IgD-negative memory B cell (primary cell): ENCODE measurements around the gene MYH9. TPM values are rescaled to one million over a fixed set of nuclear protein-coding genes. Genes with fewer than 3 reads are reported as not detected.

Experiments used
- H3K27ac Mint-ChIP-seq, 3 donors: one replicate each; pipeline ENCODE4 v1.8.0; 2020 to 2022; ENCODE audit warnings: mild to moderate bottlenecking in 3 of 3, mixed read lengths in 3 of 3, moderate library complexity in 1 of 3
- H3K27me3 Mint-ChIP-seq: one replicate; pipeline ENCODE4 v1.8.0; 2021; ENCODE audit warnings: mixed read lengths
- H3K36me3 Mint-ChIP-seq: one replicate; pipeline ENCODE4 v1.8.0; 2020; ENCODE audit warnings: mild to moderate bottlenecking, mixed read lengths
- H3K4me1 Mint-ChIP-seq, 3 donors: one replicate each; pipeline ENCODE4 v1.8.0; 2020 to 2022; ENCODE audit warnings: mixed read lengths in 3 of 3, mild to moderate bottlenecking in 1 of 3
- H3K4me3 Mint-ChIP-seq, 4 donors: one replicate each; pipeline ENCODE4 v1.8.0; 2020 to 2022; ENCODE audit warnings: mild to moderate bottlenecking in 4 of 4, mixed read lengths in 4 of 4, moderate library complexity in 3 of 4
- H3K9me3 Mint-ChIP-seq, 3 donors: one replicate each; pipeline ENCODE4 v1.8.0; 2020 to 2021; ENCODE audit warnings: mixed read lengths in 3 of 3, mild to moderate bottlenecking in 1 of 3
- polyA plus RNA-seq: library from polyadenylated mRNA; unstranded; fragments of 300-500 nt; fragmentation: Illumina TruSeq; gene quantifications from one replicate; pipeline ENCODE4 v1.2.3, GENCODE V29; 2021

The MYH9 gene
- polyA plus RNA-seq, 1 donor from 2014 or later = 231 TPM

GRCh38 chr22:36323855-36324331 lies 63.9 kb downstream of the MYH9 start:
- Mint-ChIP-seq H3K4me1 (peaks cover 9 to 20% (median 13%) of the 10 kb centered on the region in 3 donors), H3K9me3 (no peaks in the 10 kb centered on the region), H3K27me3 (no peaks in the 10 kb centered on the region), H3K36me3 (peaks cover 1% of the 10 kb centered on the region), H3K27ac (no peak overlapping the region), H3K4me3 (no peak overlapping the region)

DNA sequence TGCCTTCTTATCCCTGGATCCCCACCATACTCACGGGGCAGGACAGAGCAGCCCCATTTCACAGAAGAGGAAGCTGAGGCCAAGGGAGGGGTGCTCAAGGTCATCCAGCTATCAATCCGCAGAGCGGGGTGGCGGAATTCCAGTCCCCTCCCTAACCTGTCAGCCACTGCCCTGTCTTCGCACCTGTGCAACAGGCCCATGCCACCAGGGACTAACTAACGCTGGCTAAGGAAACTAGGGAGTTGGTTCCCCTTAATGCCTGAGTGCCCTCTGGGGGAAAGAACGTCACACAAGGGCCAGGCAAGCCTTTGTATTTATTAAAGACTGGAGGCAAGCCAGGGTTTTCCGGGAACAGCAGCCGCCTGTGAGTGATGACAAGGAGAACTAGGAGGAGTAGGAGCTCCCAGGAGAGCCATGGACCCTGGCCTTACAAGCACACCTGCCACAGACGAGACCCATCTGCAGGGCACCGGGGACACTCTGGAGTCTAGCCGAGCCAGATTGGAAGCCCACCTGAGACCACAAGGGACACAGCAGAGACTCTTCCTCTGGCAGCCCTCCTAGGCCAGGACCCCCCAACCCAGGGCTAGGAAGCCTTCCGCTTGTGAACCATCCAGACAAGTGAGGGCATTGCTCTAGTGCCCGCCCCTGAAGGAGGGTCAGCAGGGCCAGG lies 64.4 kb downstream of the MYH9 start:
- peak overlapping the region in 1 of 4 donors; percentile 48 for H3K4me3 Mint-ChIP-seq
- no peaks in the 10 kb centered on the region for H3K27me3 Mint-ChIP-seq
- peaks cover 1% of the 10 kb centered on the region for H3K36me3 Mint-ChIP-seq
- peaks cover 3 to 14% (median 8%) of the 10 kb centered on the region in 3 donors for H3K4me1 Mint-ChIP-seq
- H3K27ac Mint-ChIP-seq = peak overlapping the region in 2 of 3 donors; percentile 28 to 71
- H3K9me3 Mint-ChIP-seq = no peaks in the 10 kb centered on the region

- Mint-ChIP-seq H3K27me3 (no peaks in the 10 kb centered on the region), H3K4me3 (peak overlapping the region in 1 of 4 donors; percentile 48), H3K27ac (no peak overlapping the region), H3K9me3 (no peaks in the 10 kb centered on the region), H3K36me3 (peaks cover 1% of the 10 kb centered on the region), H3K4me1 (peaks cover 0 to 10% (median 2%) of the 10 kb centered on the region in 3 donors)
Observed at GRCh38 chr22:36322602-36322915, 65.2 kb downstream of the MYH9 start.

GRCh38 chr22:36321797-36322601 lies 65.8 kb downstream of the MYH9 start:
- Mint-ChIP-seq H3K36me3 (peaks cover 1% of the 10 kb centered on the region), H3K4me1 (peaks cover 0 to 4% (median 2%) of the 10 kb centered on the region in 3 donors)

GRCh38 chr22:36320553-36320952 lies 67.2 kb downstream of the MYH9 start:
- Mint-ChIP-seq H3K27me3 (no peaks in the 10 kb centered on the region), H3K27ac (peak overlapping the region in 1 of 3 donors; percentile 67), H3K4me1 (peaks cover 0 to 3% (median 2%) of the 10 kb centered on the region in 3 donors), H3K36me3 (peaks cover 1% of the 10 kb centered on the region), H3K9me3 (no peaks in the 10 kb centered on the region), H3K4me3 (no peak overlapping the region)

More at GRCh38 chr22:36321797-36322601, 65.8 kb downstream of the MYH9 start:
- Mint-ChIP-seq H3K27ac (peak overlapping the region in 1 of 3 donors; percentile 53), H3K27me3 (no peaks in the 10 kb centered on the region), H3K4me3 (no peak overlapping the region), H3K9me3 (no peaks in the 10 kb centered on the region)

DNA sequence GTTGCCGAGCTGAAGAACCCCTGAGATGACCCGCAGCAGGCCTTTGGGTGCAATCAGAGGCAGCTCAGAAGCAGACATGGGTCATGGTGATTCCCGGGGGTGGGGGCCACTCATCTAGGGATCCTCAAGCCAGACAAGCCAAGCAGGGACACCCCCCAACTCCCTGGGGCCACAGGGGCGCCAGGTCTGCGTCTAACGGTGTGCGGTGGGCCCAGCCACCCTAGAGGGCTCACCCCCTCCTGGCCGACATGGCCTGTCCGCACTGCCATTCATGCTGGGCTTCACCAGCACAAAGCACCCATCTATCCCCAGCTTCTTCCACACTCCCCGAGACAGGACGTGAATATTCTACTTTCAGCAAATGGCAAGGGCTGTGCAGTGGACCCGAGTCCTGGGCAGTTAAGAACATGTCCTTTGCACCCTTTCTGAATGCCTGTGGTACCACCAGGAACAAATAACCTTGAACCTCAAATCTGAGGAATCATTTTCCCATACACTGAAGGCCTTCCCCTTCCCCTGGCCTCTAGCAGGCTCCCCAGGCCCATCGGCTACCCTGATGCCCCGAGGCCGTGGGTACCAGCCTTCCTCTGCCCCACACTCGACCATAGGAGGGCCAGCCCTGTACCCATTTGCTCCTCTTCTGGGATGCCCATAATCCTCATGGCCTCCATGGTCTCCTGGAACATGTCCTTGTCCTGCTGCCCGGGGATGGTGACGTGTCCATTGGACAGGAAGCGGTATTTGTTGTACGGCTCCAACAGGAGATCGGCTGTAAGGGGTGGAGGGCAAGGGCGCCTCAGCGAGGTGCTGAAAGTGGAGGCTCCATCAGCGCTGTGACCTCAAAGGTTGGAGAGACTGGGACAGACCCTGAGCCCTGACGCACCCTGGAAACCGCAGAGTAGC lies 67.9 kb downstream of the MYH9 start:
- Mint-ChIP-seq H3K4me1 (peaks cover 0 to 1% (median 1%) of the 10 kb centered on the region in 3 donors), H3K27ac (peak overlapping the region in 2 of 3 donors; percentile 1 to 67), H3K9me3 (no peaks in the 10 kb centered on the region), H3K36me3 (peaks cover 1% of the 10 kb centered on the region), H3K27me3 (no peaks in the 10 kb centered on the region), H3K4me3 (no peak overlapping the region)

DNA sequence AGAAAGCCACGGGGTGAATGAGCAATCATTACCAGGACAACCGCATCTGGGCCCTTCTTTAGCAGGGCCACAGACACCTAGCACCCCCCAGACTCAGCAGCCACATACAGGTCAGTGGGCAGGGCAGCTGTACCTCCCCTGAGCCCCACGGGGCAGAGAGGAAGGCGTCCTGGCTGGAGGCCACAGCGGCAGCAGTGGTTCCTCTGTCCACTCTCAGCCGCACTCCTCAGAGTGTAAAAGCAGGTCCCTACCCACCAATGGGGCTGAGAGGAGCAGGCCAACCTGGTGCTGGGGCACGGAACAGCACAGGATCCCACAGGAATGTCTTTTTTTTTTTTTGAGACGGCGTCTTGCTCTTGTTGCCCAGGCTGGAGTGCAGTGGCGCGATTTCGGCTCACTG lies 69.3 kb downstream of the MYH9 start:
- Mint-ChIP-seq H3K9me3 (no peaks in the 10 kb centered on the region), H3K4me3 (no peak overlapping the region), H3K27me3 (no peaks in the 10 kb centered on the region), H3K36me3 (peaks cover 1% of the 10 kb centered on the region), H3K4me1 (peaks cover 0 to 2% (median 0%) of the 10 kb centered on the region in 3 donors), H3K27ac (no peak overlapping the region)

GRCh38 chr22:36317658-36318271 lies 70.0 kb downstream of the MYH9 start:
- Mint-ChIP-seq H3K4me1 (peaks cover 0 to 2% (median 0%) of the 10 kb centered on the region in 3 donors), H3K9me3 (no peaks in the 10 kb centered on the region), H3K27me3 (no peaks in the 10 kb centered on the region), H3K27ac (peak overlapping the region in 1 of 3 donors; percentile 81), H3K36me3 (no peaks in the 10 kb centered on the region), H3K4me3 (no peak overlapping the region)

- no peaks in the 10 kb centered on the region for H3K27me3 Mint-ChIP-seq
- H3K36me3 Mint-ChIP-seq = no peaks in the 10 kb centered on the region
- peaks cover 0 to 2% (median 0%) of the 10 kb centered on the region in 3 donors for H3K4me1 Mint-ChIP-seq
- H3K27ac Mint-ChIP-seq = peak overlapping the region in 1 of 3 donors; percentile 23
- H3K9me3 Mint-ChIP-seq = no peaks in the 10 kb centered on the region
- peak overlapping the region in 1 of 4 donors; percentile 14 for H3K4me3 Mint-ChIP-seq
Observed at GRCh38 chr22:36316419-36316818, 71.3 kb downstream of the MYH9 start.

DNA sequence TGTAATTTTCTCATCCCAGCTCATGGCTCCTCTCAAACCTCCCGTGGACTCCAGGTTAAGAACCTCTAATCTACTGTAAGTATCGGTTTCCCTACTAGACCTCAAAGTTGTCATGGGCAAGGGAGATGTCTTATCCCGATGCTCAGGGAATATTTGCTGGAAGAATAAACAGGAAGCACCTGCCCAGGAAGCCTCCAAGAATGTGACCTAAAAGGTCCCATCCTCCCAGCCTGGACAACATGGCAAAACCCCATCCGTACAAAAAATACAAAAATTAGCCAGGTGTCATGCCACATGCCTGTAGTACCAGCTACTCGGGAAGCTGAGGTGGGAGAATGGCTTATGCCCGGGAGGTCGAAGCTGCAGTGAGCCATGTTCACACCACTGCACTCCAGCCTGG lies 72.4 kb downstream of the MYH9 start:
- Mint-ChIP-seq H3K4me1 (peaks cover 0 to 2% (median 0%) of the 10 kb centered on the region in 3 donors), H3K36me3 (no peaks in the 10 kb centered on the region), H3K27ac (no peak overlapping the region), H3K27me3 (no peaks in the 10 kb centered on the region), H3K4me3 (peak overlapping the region in 1 of 4 donors; percentile 6), H3K9me3 (no peaks in the 10 kb centered on the region)

- peak overlapping the region in 1 of 3 donors; percentile 67 for H3K27ac Mint-ChIP-seq
- H3K4me3 Mint-ChIP-seq = no peak overlapping the region
- peaks cover 1% of the 10 kb centered on the region for H3K36me3 Mint-ChIP-seq
Observed at GRCh38 chr22:36311386-36312085, 76.2 kb downstream of the MYH9 start.

DNA sequence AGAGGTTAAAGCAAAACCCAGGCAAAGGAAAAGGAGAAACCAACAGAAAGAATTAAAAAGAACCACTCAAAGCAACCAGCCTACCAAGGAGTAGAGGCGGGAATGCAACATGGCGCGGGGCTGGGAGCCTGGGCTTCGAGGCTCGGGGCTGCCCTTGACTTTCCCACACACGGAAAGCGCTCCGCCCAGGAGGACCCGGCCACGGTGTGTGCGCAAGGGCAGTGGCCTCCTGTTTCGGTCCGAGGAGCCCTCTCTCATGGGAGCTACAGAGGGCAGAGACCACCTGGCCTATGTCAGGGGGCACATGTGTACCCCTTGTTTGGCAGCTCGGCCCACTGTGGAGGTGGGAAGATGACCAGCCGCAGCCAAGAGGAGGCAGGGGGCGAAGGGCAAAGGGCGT lies 78.9 kb downstream of the MYH9 start:
- H3K4me1 Mint-ChIP-seq = peaks cover 0 to 4% (median 1%) of the 10 kb centered on the region in 3 donors
- peaks cover 1% of the 10 kb centered on the region for H3K36me3 Mint-ChIP-seq
- H3K9me3 Mint-ChIP-seq = no peaks in the 10 kb centered on the region
- H3K4me3 Mint-ChIP-seq = no peak overlapping the region
- peak overlapping the region in 1 of 3 donors; percentile 21 for H3K27ac Mint-ChIP-seq
- no peaks in the 10 kb centered on the region for H3K27me3 Mint-ChIP-seq

More at GRCh38 chr22:36311386-36312085, 76.2 kb downstream of the MYH9 start:
- Mint-ChIP-seq H3K4me1 (peaks cover 0 to 2% (median 0%) of the 10 kb centered on the region in 3 donors), H3K9me3 (no peaks in the 10 kb centered on the region), H3K27me3 (no peaks in the 10 kb centered on the region)

- peaks cover 1% of the 10 kb centered on the region for H3K36me3 Mint-ChIP-seq
- H3K27me3 Mint-ChIP-seq = no peaks in the 10 kb centered on the region
- no peak overlapping the region for H3K4me3 Mint-ChIP-seq
- H3K27ac Mint-ChIP-seq = peak overlapping the region in 1 of 3 donors; percentile 64
- no peaks in the 10 kb centered on the region for H3K9me3 Mint-ChIP-seq
- peaks cover 7 to 14% (median 8%) of the 10 kb centered on the region in 3 donors for H3K4me1 Mint-ChIP-seq
Observed at GRCh38 chr22:36306227-36306626, 81.5 kb downstream of the MYH9 start.

- Mint-ChIP-seq H3K36me3 (peaks cover 1% of the 10 kb centered on the region), H3K27me3 (no peaks in the 10 kb centered on the region), H3K4me3 (no peak overlapping the region), H3K27ac (peak overlapping the region in 2 of 3 donors; percentile 64 to 94), H3K4me1 (peaks cover 7 to 16% (median 8%) of the 10 kb centered on the region in 3 donors), H3K9me3 (no peaks in the 10 kb centered on the region)
Observed at GRCh38 chr22:36305813-36306212, 82.0 kb downstream of the MYH9 start.
